Stimulated activated CD4-positive, alpha-beta T cell treated with anti-CD3 and anti-CD28 coated beads, TNF-alpha, amount 100 ng/mL, for 24 hours (primary cell): ENCODE measurements around the gene ZDHHC1.
A peak's percentile ranks its signal among the peaks of the same experiment; 100 is the strongest.

ENCODE experiments used
- DNase-seq, 3 experiments: peaks; one replicate each; pipeline ENCODE4 v3.0.0-alpha.2; 2020; ENCODE audit warnings: low read depth in 3 of 3

ZDHHC1 gene

DNA sequence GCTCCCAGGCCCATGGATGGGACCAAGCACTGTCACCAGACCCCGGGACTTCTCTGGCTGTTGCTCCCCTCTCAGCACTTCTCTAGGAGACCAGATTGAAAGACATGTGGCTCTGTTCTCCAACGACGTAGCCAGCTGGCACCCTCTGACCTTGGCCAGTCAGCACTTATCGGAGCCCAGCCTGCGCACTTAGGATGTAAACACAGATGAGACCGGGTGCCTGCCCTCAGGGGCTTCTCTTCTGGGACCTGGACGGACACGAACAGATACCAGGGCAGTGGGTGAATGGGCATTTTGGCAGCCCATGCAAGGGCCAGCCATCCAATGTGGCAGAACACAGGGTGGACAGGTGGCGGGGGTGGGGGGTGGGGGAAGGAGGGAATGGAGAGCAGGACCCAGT lies 6.6 kb downstream of the ZDHHC1 start:
- DNase-seq, result no peak

GRCh38 chr16:67407788-67408452 lies 8.4 kb downstream of the ZDHHC1 start:
- no peak for DNase-seq

DNA sequence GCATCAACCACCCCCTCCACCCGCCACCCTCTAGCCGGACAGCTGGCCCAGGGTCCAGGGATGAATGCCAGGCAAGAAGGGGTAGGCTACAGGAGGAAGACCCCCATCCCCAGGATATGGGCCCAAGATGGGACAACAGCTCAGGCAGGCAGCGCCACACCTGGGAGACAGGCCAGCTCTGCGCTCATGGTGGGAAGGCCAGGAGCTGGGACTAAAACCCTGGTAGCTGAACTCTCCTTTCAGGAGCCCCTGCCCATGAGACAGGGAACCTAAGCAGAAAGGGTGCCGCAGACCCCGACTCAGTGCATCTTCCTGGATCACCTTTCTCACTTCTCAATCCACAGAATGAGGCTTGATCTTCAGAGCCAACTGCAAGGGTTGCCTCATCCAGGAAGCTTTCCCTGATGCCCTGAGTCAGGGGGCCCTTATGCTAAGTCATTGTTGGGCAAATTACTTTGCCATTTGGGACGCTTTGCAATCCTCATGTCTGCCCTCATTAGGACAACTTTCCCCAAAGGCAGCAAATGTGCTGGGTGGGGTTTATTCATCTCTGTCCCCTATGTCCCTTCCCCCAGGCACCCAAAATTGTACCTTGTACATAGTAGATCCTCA lies 9.0 kb downstream of the ZDHHC1 start:
- DNase-seq, result no peak

- no peak for DNase-seq
These were observed 9.9 kb downstream of the ZDHHC1 start for GRCh38 chr16:67406111-67406971.

- DNase-seq, result no peak
These were observed 10.9 kb downstream of the ZDHHC1 start for GRCh38 chr16:67405336-67405735.

DNA sequence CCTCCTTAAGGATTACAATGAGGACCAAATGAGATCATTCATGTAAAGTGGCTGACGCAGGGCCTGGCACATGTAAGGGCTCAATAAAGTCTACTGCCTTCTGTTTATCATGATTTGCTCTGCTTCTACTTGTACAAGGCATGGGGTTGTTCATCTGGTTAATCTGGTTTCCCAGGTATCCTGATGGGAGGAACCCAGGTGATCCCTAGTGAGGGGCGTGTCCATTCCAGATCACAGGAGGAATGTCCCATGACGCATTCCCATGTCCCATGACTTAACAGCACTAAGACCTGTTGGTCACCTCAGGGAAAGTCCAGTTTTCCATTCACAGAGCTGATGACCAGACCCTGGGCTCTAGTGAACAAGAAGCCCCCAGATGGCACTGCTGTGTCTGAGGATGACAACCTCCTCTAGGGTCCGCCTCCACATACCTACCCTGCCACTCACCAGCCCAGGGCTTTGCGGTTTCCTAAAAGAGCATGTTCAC lies 11.5 kb downstream of the ZDHHC1 start:
- DNase-seq, result no peak

GRCh38 chr16:67403976-67404555 lies 12.2 kb downstream of the ZDHHC1 start:
- DNase-seq, result no peak

- DNase-seq, result no peak
These were observed 15.4 kb downstream of the ZDHHC1 start for GRCh38 chr16:67400901-67401300.

GRCh38 chr16:67399749-67400704 lies 16.2 kb downstream of the ZDHHC1 start:
- no peak for DNase-seq

GRCh38 chr16:67399218-67399733 lies 17.0 kb downstream of the ZDHHC1 start:
- DNase-seq, result peak; percentile 16 to 56 (median 31)

GRCh38 chr16:67398546-67399217 lies 17.6 kb downstream of the ZDHHC1 start:
- no peak for DNase-seq

GRCh38 chr16:67397812-67398545 lies 18.3 kb downstream of the ZDHHC1 start:
- DNase-seq, result no peak

DNA sequence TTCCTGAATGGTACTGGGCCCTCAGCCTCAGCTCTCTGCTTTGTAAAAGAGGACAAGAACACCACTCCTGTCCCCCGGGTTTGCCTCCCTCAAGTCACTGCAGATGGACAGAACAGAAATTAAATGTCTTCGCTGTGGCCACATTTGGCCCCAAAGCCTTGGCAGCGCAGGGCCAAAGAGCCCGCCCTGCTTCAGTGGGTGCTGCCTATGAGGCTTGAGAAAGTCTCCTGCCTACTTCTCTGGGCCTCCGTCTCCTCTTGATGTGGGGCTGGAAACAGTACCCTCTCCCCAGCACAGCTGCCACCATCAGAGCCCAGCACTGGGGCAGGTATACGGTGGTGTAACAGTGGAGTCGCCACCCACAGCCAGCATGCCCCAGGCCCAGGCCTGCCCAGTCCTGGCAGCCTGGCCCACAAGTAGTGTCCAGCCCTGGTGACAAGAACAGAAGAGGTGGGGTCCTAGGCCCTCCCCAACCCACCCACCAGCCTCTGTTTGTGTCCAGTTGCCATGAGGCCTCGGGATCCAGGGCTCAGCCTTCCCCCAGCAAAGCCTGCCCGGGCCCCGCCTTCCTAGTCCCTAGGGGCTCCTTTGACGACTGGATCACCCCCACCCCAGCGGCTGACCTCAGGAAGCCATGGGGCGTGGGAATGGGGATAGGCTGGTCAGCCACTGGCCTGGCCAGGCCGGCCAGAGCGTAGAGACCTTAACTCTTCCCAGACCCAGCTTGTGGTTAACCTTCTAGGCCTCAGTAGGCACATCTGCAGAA lies 19.1 kb downstream of the ZDHHC1 start:
- DNase-seq, result no peak

DNA sequence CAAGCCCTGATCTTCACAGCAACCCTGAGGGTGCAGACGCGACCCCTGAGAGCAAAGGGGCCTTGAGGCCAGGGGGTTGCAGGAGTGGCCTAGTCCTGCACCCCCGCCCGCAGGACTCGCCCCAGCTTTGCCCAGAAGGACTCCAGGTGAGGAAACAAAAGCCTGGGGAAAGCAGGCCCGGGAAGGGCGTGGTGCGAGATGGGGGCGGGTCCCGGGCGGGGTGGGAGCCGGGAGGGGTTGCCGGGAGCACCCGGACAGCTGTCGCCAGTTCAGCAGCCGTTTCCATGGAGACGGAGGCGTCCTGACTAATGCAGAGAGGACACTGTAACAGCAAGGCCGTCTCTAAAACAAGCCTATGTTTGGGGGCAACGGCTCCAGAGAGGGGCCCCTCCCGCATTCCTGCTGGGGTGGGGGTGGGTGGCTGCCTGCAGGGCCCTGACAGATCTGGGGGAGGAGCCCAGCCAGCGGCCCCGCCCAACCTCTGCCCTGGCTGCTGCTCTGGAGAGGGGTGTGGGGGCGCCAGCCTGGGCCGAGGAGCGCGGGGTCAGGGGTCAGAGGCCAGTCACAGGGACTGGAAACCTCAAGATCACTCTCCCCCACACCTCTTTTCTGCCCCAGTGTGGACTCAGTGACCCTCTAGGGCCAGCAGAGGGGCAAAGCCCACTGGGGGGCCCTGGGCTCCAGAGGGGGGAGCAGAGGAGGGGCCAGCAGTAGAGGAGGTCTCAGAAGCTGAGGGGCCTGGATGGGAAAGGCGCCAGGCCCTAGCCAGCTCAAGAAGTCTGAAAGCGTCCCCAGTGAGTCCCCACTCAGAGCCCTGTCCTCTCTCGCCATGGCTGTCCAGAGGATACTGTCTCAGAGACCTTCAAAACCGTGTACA lies 19.9 kb downstream of the ZDHHC1 start:
- no peak for DNase-seq

GRCh38 chr16:67395458-67396158 lies 20.7 kb downstream of the ZDHHC1 start:
- no peak for DNase-seq

DNA sequence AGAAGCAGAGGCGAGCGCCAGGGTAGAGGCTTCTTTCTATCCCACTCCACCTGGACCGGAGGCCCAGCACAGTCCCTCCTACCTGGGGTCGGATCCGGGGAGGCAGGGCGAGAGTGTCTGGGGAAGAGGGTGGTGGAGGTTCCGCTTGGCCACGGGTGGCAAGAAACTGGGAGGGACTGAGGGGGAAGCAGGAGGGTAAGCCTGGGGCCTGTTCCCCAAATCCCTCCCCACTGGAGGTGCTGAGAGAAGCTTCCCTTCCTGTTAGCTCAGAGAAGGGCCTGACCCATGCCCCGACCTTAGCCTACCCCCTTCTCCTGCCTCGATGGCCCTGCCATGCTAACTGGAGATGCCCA lies 21.2 kb downstream of the ZDHHC1 start:
- DNase-seq, result no peak
